Esophagus muscularis mucosa (tissue), 4 donors: ENCODE data around the gene UNC45A.

Experiments
- EP300 ChIP-seq: sonication (generic); formaldehyde crosslinking; IDR thresholded peaks from one replicate; pipeline ENCODE4 v1.6.1; 2017; ENCODE audit warnings: antibody characterized with exemption
- POLR2A ChIP-seq: fragments of 450-650 bp; IDR thresholded peaks from one replicate; pipeline ENCODE4 v1.6.1; 2017; ENCODE audit warnings: antibody characterized with exemption, moderate library complexity, mild to moderate bottlenecking, low read depth
- POLR2AphosphoS5 ChIP-seq, 2 donors: sonication (generic); formaldehyde crosslinking; IDR thresholded peaks; one replicate each; pipeline ENCODE4 v1.6.1; 2017; ENCODE audit warnings: antibody characterized with exemption in 2 of 2
- TF ChIP-seq, protein P1 (sequence below), 3 experiments: fragments of 200-600 bp in 2 of 3; fragments of 450-650 bp in 1 of 3; sonication (generic) in 2 of 3; IDR thresholded peaks; one replicate each; pipeline ENCODE4 v1.5.1; 2017 to 2019; ENCODE audit warnings: antibody characterized with exemption in 3 of 3, mild to moderate bottlenecking in 2 of 3, moderate library complexity in 1 of 3

DNA sequence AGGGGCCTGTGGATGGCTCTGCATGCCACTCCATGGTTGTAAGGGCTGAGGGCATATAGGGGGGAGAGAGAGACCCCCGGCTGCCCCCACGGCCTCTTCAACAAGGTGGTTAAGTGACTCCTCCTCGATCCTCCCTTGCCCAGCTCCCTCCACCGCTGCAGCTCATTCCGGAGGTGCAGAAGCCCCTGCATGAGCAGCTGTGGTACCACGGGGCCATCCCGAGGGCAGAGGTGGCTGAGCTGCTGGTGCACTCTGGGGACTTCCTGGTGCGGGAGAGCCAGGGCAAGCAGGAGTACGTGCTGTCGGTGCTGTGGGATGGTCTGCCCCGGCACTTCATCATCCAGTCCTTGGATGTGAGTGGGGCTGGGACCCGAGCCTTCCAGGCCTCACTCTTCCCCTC, 44.2 kb upstream of the UNC45A start:
- TF ChIP-seq, protein P1, sequence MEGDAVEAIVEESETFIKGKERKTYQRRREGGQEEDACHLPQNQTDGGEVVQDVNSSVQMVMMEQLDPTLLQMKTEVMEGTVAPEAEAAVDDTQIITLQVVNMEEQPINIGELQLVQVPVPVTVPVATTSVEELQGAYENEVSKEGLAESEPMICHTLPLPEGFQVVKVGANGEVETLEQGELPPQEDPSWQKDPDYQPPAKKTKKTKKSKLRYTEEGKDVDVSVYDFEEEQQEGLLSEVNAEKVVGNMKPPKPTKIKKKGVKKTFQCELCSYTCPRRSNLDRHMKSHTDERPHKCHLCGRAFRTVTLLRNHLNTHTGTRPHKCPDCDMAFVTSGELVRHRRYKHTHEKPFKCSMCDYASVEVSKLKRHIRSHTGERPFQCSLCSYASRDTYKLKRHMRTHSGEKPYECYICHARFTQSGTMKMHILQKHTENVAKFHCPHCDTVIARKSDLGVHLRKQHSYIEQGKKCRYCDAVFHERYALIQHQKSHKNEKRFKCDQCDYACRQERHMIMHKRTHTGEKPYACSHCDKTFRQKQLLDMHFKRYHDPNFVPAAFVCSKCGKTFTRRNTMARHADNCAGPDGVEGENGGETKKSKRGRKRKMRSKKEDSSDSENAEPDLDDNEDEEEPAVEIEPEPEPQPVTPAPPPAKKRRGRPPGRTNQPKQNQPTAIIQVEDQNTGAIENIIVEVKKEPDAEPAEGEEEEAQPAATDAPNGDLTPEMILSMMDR (IDR thresholded peaks at IDR 0.05), result no peak
- TF ChIP-seq POLR2A (no peak), POLR2AphosphoS5 (IDR thresholded peaks at IDR 0.05) (no peak), EP300 (no peak)
